Tibial artery (tissue), 4 donors: Measurements from ENCODE around the gene CCDC144A.
"Not testable (repeated sequence)": the region's sequence is repeated elsewhere in the genome, so short reads cannot be mapped to it uniquely, and the experiment has no call there.

Experiments
- DNase-seq, 2 donors: peaks; one replicate each; pipeline ENCODE4 v3.0.0-alpha.2; 2019
- H3K27ac ChIP-seq, 2 donors: fragments of 200-600 bp; sonication (generic) in 1 of 2; 1 replicate in 1 of 2; 2 replicates in 1 of 2; pipeline ENCODE4 v1.5.1; 2018 to 2019; ENCODE audit warnings: mild to moderate bottlenecking in 1 of 2
- H3K27me3 ChIP-seq, 2 donors: fragments of 200-600 bp; sonication (generic) in 1 of 2; one replicate each; pipeline versions ENCODE4 v1.5.1 to v1.6.0; 2016 to 2019
- H3K36me3 ChIP-seq, 3 donors: fragments of 200-600 bp; sonication (generic) in 2 of 3; one replicate each; pipeline ENCODE4 v1.5.1; 2016 to 2019; ENCODE audit warnings: mild to moderate bottlenecking in 2 of 3
- H3K4me1 ChIP-seq, 4 donors: fragments of 200-600 bp; sonication (generic) in 2 of 4; 1 replicate in 3 of 4; 2 replicates in 1 of 4; pipeline ENCODE4 v1.5.1; 2016 to 2019
- H3K4me3 ChIP-seq, 2 donors: fragments of 200-600 bp; sonication (generic) in 1 of 2; 1 replicate in 1 of 2; 2 replicates in 1 of 2; pipeline ENCODE4 v1.5.1; 2018 to 2019; ENCODE audit warnings: mild to moderate bottlenecking in 2 of 2
- H3K9me3 ChIP-seq, 3 donors: fragments of 200-600 bp; sonication (generic) in 1 of 3; one replicate each; pipeline ENCODE4 v1.5.1; 2016 to 2019
- CTCF ChIP-seq, 2 experiments: fragments of 200-600 bp in 1 of 2; fragments of 450-650 bp in 1 of 2; IDR thresholded peaks; one replicate each; pipeline ENCODE4 v1.5.1; 2017 to 2019; ENCODE audit warnings: antibody characterized with exemption in 2 of 2, mild to moderate bottlenecking in 1 of 2, moderate library complexity in 1 of 2
- intact Hi-C: fragments of 100-400 bp; cut with DNase I; formaldehyde crosslinking; loops from one replicate; pipeline ENCODE4 v1.15.0; 2023; ENCODE audit warnings: low total_unique reads

The CCDC144A gene

GRCh38 chr17:16820979-16821543 lies 131.0 kb downstream of the CCDC144A start:
- TF ChIP-seq CTCF (IDR thresholded peaks at IDR 0.05) = no peak
- no peak overlapping the region for H3K4me3 ChIP-seq
- no peaks in the 10 kb centered on the region for H3K36me3 ChIP-seq
- peak overlapping the region in 1 of 2 donors; percentile 14 for H3K27ac ChIP-seq
- peaks cover 0 to 44% (median 15%) of the 10 kb centered on the region in 4 donors for H3K4me1 ChIP-seq
- DNase-seq = no peak
- no peaks in the 10 kb centered on the region for H3K27me3 ChIP-seq
- intact Hi-C loops = no loop called here
- H3K9me3 ChIP-seq = no peaks in the 10 kb centered on the region

- H3K27me3 ChIP-seq, H3K9me3 ChIP-seq, intact Hi-C loops, H3K4me3 ChIP-seq, H3K27ac ChIP-seq, H3K36me3 ChIP-seq: not testable (repeated sequence)
- DNase-seq = peak in 1 of 2 donors; percentile 59
- peaks cover 0 to 44% (median 15%) of the 10 kb centered on the region in 4 donors for H3K4me1 ChIP-seq
These were observed 132.1 kb downstream of the CCDC144A start for GRCh38 chr17:16822133-16822532.

- DNase-seq, H3K4me3 ChIP-seq, H3K27ac ChIP-seq, intact Hi-C loops, H3K27me3 ChIP-seq, H3K36me3 ChIP-seq, H3K9me3 ChIP-seq: not testable (repeated sequence)
- H3K4me1 ChIP-seq = peaks cover 0 to 39% (median 14%) of the 10 kb centered on the region in 4 donors
These were observed 133.8 kb downstream of the CCDC144A start for GRCh38 chr17:16823768-16824406.
